Sigmoid colon (tissue), 7 donors: ENCODE measurements around the gene CUX1. TPM values are rescaled to one million over a fixed set of nuclear protein-coding genes. Genes with fewer than 3 reads are reported as not detected.

ENCODE experiments used
- DNase-seq: peaks from one replicate; pipeline ENCODE4 v3.0.0-alpha.2; 2019
- H3K27ac ChIP-seq, 4 donors: fragments of 200-600 bp; sonication (generic); one replicate each; pipeline ENCODE4 v1.5.1; 2016 to 2019; ENCODE audit warnings: mild to moderate bottlenecking in 1 of 4
- H3K27me3 ChIP-seq, 3 donors: fragments of 200-600 bp; sonication (generic); one replicate each; pipeline ENCODE4 v1.5.1; 2019; ENCODE audit warnings: mild to moderate bottlenecking in 1 of 3
- H3K36me3 ChIP-seq, 4 donors: fragments of 200-600 bp; sonication (generic); one replicate each; pipeline ENCODE4 v1.5.1; 2016 to 2019
- H3K4me1 ChIP-seq, 4 donors: fragments of 200-600 bp; sonication (generic); one replicate each; pipeline ENCODE4 v1.5.1; 2017 to 2019
- H3K4me3 ChIP-seq, 4 donors: fragments of 200-600 bp; sonication (generic); one replicate each; pipeline ENCODE4 v1.5.1; 2017 to 2019; ENCODE audit warnings: mild to moderate bottlenecking in 2 of 4, moderate library complexity in 1 of 4
- H3K9me3 ChIP-seq, 4 donors: fragments of 200-600 bp in 3 of 4; sonication (generic) in 3 of 4; one replicate each; pipeline versions ENCODE4 v1.5.1 to v1.6.1; 2013 to 2019
- EP300 ChIP-seq, 4 donors: sonication (generic); formaldehyde crosslinking; IDR thresholded peaks; one replicate each; pipeline ENCODE4 v1.6.1; 2017; ENCODE audit warnings: antibody characterized with exemption in 4 of 4
- POLR2A ChIP-seq, 2 donors: fragments of 450-650 bp; IDR thresholded peaks; one replicate each; pipeline ENCODE4 v1.6.1; 2016; ENCODE audit warnings: antibody characterized with exemption in 2 of 2, mild to moderate bottlenecking in 2 of 2, moderate library complexity in 2 of 2
- POLR2AphosphoS5 ChIP-seq, 4 donors: sonication (generic); formaldehyde crosslinking; IDR thresholded peaks; one replicate each; pipeline ENCODE4 v1.6.1; 2017; ENCODE audit warnings: antibody characterized with exemption in 4 of 4
- WGBS, 2 donors: extraction: QIAGEN DNeasy Blood & Tissue Kit; methylation state at CpG; one replicate each; pipeline ENCODE4 v1.1.7; 2013; 5-methylcytosine and 5-hydroxymethylcytosine counted together
- intact Hi-C: fragments of 100-400 bp; cut with DNase I; formaldehyde crosslinking; loops from one replicate; pipeline ENCODE4 v1.15.1; 2023
- polyA plus RNA-seq, 3 donors: library from polyadenylated mRNA; stranded (reverse); fragments of 200-250 nt; gene quantifications; one replicate each; pipeline ENCODE4 v1.2.3, GENCODE V29; 2013
- total RNA-seq, 4 donors: library from RNA; depleted of rRNA; stranded (reverse); fragments of >200 nt; gene quantifications; one replicate each; pipeline ENCODE4 v1.1.0, GENCODE V29; 2016
- TF ChIP-seq, protein P1 (sequence below), 4 experiments: fragments of 450-650 bp in 3 of 4; fragments of 200-600 bp in 1 of 4; IDR thresholded peaks; one replicate each; pipeline ENCODE4 v1.5.1; 2016 to 2019; ENCODE audit warnings: antibody characterized with exemption in 4 of 4, mild to moderate bottlenecking in 3 of 4, moderate library complexity in 2 of 4
- donor health status: healthy with polysubstance abuse.
- donor health status: Bipolar disorder and iron deficiency.
- donor health status: healthy.

Gene CUX1
- total and polyA plus RNA-seq, 7 donors, result 46.7 to 127 (median 49.9) TPM

DNA sequence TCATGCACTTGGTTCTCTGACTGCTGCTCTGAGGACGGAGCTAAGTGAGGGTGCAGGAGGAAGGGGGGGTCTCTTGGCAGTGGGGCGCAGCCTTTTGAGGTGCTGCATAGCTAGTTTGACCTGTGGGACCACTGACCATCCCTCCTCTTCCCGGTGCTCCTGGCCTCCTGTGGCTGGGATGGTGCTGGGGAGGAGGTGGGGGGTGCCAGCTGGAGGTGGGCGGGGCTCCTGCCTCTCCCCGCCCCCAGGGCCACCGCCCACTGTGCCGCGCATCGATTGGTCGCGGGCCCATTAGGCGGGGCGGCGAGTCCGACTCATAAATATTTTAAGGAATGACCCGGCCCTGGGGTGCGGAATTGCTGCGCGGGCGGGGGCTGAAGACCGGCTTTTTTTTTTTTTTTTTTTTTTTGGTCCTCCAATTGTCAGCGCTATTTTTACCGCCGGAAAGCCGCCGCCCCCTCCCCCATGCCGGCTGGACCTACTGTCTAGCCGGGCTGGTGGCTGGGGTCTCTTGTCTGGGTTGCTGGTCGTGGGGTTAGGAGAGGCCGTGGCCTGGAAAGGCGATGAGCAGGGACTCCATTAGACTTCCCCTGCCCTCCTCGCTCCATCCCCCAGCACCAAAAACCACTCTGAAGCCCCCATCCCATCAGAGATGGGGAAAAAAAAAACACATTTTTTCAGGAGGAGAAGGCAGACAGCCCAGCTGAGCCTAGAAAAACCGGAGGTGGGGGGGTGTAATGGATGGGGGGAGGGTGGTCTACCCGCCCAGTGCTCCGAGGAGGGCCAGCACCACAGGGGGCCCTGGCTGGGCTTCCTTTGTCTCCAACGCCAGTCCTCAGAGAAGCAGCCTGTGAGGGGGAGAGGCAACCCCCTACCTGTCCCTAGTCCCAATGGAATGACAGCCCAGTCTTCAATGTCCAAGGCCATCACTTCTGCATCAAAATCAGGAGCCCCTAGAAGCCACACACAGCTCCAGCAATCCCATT is 475.7 kb downstream of the CUX1 start:
- Histone ChIP-seq H3K9me3 (no peaks in the 10 kb centered on the region), H3K27ac (no peak overlapping the region), H3K36me3 (no peaks in the 10 kb centered on the region), H3K4me3 (no peak overlapping the region), H3K27me3 (peaks cover 0 to 22% (median 5%) of the 10 kb centered on the region in 3 donors), H3K4me1 (peaks cover 0 to 8% (median 5%) of the 10 kb centered on the region in 4 donors)
- intact Hi-C loops, result no loop called here
- TF ChIP-seq EP300 (IDR thresholded peaks at IDR 0.05), result no peak
- no peak for TF ChIP-seq POLR2AphosphoS5 (IDR thresholded peaks at IDR 0.05)
- TF ChIP-seq, protein P1, sequence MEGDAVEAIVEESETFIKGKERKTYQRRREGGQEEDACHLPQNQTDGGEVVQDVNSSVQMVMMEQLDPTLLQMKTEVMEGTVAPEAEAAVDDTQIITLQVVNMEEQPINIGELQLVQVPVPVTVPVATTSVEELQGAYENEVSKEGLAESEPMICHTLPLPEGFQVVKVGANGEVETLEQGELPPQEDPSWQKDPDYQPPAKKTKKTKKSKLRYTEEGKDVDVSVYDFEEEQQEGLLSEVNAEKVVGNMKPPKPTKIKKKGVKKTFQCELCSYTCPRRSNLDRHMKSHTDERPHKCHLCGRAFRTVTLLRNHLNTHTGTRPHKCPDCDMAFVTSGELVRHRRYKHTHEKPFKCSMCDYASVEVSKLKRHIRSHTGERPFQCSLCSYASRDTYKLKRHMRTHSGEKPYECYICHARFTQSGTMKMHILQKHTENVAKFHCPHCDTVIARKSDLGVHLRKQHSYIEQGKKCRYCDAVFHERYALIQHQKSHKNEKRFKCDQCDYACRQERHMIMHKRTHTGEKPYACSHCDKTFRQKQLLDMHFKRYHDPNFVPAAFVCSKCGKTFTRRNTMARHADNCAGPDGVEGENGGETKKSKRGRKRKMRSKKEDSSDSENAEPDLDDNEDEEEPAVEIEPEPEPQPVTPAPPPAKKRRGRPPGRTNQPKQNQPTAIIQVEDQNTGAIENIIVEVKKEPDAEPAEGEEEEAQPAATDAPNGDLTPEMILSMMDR (IDR thresholded peaks at IDR 0.05), result no peak
- TF ChIP-seq POLR2A (IDR thresholded peaks at IDR 0.05), result no peak
- DNase-seq, result no peak
- 37 to 42% methylated on average over 36 of the region's 36 CpGs for WGBS, 2 donors

DNA sequence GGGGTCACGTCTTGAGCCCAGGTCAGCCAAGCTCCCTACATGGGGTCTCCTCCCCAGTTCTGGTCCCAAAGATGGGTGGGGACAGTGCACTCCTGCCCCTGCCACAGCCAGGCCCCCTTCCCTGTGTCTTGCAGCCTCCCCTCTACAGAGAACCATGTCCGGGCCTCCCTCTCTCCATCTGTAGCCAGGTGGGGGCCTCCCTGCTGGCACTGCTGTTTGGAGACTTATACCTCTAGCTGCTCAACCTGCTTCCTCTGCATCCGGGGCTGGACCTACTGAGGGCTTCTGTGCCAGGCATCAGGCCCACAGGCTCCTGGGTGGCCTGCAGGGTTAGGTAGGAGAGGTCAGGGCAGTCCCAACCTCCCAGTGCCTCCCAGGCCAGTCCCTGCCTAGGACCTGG is 477.2 kb downstream of the CUX1 start:
- Histone ChIP-seq H3K36me3 (no peaks in the 10 kb centered on the region), H3K4me3 (no peak overlapping the region), H3K27me3 (peaks cover 0 to 27% (median 5%) of the 10 kb centered on the region in 3 donors), H3K9me3 (no peaks in the 10 kb centered on the region), H3K4me1 (no peaks in the 10 kb centered on the region), H3K27ac (no peak overlapping the region)
- intact Hi-C loops, result no loop called here
- DNase-seq, result no peak
- TF ChIP-seq, protein P1 (IDR thresholded peaks at IDR 0.05), result no peak
- TF ChIP-seq POLR2A (IDR thresholded peaks at IDR 0.05) (no peak), EP300 (IDR thresholded peaks at IDR 0.05) (no peak), POLR2AphosphoS5 (IDR thresholded peaks at IDR 0.05) (no peak)
- 92 to 93% methylated on average over 3 of the region's 3 CpGs for WGBS, 2 donors

DNA sequence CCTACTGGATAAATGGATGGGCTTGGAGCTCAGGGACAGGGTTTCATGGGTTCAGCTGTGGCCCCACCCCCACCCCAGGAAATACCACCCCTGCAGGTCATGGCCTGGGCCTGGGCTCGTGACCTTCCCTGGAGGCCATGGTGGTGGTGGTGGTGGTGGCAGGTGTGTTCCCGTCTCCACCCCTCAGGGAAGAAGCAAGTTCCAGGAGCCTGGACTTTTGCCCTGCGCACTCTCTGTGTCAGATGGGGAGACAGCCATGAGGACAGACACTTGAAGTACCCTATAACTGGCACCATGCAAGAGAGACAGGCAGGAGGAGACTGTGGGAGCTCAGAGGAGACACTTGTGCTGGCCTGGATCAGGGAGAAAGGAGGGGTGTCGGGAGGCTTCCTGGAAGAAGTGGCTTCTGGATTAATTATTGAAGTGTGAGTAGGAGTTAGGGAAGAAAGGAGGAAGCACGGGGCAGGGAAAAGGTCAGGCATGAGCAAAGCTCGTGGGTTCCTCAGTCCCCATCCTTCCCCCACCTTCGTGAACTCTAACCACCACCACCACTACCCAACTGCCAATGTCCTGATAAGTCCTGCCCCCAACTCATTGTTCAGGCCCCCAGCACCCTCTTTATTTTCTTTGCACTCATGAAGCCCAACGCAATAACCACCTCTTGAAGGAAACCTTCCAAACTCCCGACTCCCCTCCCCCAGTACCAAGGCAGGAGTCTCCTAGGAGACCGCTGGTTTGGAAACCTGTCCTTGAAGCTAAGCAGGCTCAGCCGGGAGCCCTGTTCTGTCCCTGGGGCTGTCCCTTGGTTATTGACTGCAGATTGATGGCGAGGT is 478.1 kb downstream of the CUX1 start:
- no peak overlapping the region for H3K4me3 ChIP-seq
- intact Hi-C loops, result no loop called here
- TF ChIP-seq POLR2A (IDR thresholded peaks at IDR 0.05), result no peak
- TF ChIP-seq EP300 (IDR thresholded peaks at IDR 0.05), result no peak
- no peak for TF ChIP-seq POLR2AphosphoS5 (IDR thresholded peaks at IDR 0.05)
- TF ChIP-seq, protein P1 (IDR thresholded peaks at IDR 0.05), result no peak
- DNase-seq, result no peak
- peaks cover 0 to 37% (median 14%) of the 10 kb centered on the region in 3 donors for H3K27me3 ChIP-seq
- H3K36me3 ChIP-seq, result no peaks in the 10 kb centered on the region
- H3K4me1 ChIP-seq, result no peaks in the 10 kb centered on the region
- H3K27ac ChIP-seq, result no peak overlapping the region
- WGBS, 2 donors, result 71 to 81% methylated on average over 12 of the region's 12 CpGs
- H3K9me3 ChIP-seq, result no peaks in the 10 kb centered on the region

DNA sequence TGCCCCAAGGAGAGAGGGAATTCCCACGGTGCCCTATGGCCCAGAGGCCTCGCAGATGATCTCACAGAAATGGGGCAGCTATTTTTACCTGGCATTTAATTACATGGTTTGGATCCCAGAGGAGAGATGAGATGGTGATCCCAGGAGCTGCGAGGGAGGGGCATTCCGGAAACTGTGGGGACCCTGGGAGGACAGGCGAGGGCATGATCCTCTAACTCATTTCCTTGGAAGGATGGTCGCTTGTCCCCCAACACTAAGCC is 478.7 kb downstream of the CUX1 start:
- Histone ChIP-seq H3K9me3 (no peaks in the 10 kb centered on the region), H3K36me3 (no peaks in the 10 kb centered on the region), H3K27me3 (peaks cover 0 to 41% (median 19%) of the 10 kb centered on the region in 3 donors), H3K4me1 (no peaks in the 10 kb centered on the region), H3K27ac (no peak overlapping the region), H3K4me3 (no peak overlapping the region)
- WGBS, 2 donors, result 92 to 94% methylated on average over 6 of the region's 6 CpGs
- no peak for TF ChIP-seq POLR2A (IDR thresholded peaks at IDR 0.05)
- TF ChIP-seq, protein P1 (IDR thresholded peaks at IDR 0.05), result no peak
- no peak for TF ChIP-seq EP300 (IDR thresholded peaks at IDR 0.05)
- TF ChIP-seq POLR2AphosphoS5 (IDR thresholded peaks at IDR 0.05), result no peak
- intact Hi-C loops, result no loop called here
- DNase-seq, result no peak
